ENCODE results near the gene DNAJC5.

DNAJC5 gene

GRCh38 chr20:63976980-63977738 lies 82.2 kb downstream of the DNAJC5 start:
- DNase-seq (ENCODE audit: low read depth), result no peak
- H3K4me3 ChIP-seq (ENCODE audit: control insufficient read depth, low read depth, low read length), result no peak overlapping the region
- no peak for TF ChIP-seq CTCF (IDR thresholded peaks at IDR 0.05; ENCODE audit: control insufficient read depth, insufficient read depth, low read depth, low read length, missing control alignments)

- DNase-seq (ENCODE audit: low read depth), result no peak
- TF ChIP-seq CTCF (IDR thresholded peaks at IDR 0.05; ENCODE audit: control insufficient read depth, insufficient read depth, low read depth, low read length, missing control alignments), result no peak
- no peak overlapping the region for H3K4me3 ChIP-seq (ENCODE audit: control insufficient read depth, low read depth, low read length)
Observed at GRCh38 chr20:63977739-63978276, 82.9 kb downstream of the DNAJC5 start.

GRCh38 chr20:63978319-63979228 lies 83.6 kb downstream of the DNAJC5 start:
- peak overlapping the region; percentile 40 for H3K4me3 ChIP-seq (ENCODE audit: control insufficient read depth, low read depth, low read length)
- DNase-seq (ENCODE audit: low read depth), result no peak
- TF ChIP-seq CTCF (IDR thresholded peaks at IDR 0.05; ENCODE audit: control insufficient read depth, insufficient read depth, low read depth, low read length, missing control alignments), result no peak

- H3K4me3 ChIP-seq (ENCODE audit: control insufficient read depth, low read depth, low read length), result peak overlapping the region; percentile 40
- TF ChIP-seq CTCF (IDR thresholded peaks at IDR 0.05; ENCODE audit: control insufficient read depth, insufficient read depth, low read depth, low read length, missing control alignments), result no peak
- DNase-seq (ENCODE audit: low read depth), result no peak
Observed at GRCh38 chr20:63979229-63979556, 84.3 kb downstream of the DNAJC5 start.

GRCh38 chr20:63979557-63980316 lies 84.8 kb downstream of the DNAJC5 start, which contains the start of gene SAMD10:
Gene SAMD10 (minus strand): TSS chr20:63979642. CDS start chr20:63979467, 175 bp downstream.
- no peak for DNase-seq (ENCODE audit: low read depth)
- H3K4me3 ChIP-seq (ENCODE audit: control insufficient read depth, low read depth, low read length), result peak within 1 kb of the TSS; percentile 40
- no peak for TF ChIP-seq CTCF (IDR thresholded peaks at IDR 0.05; ENCODE audit: control insufficient read depth, insufficient read depth, low read depth, low read length, missing control alignments)

GRCh38 chr20:63980317-63980805 lies 85.4 kb downstream of the DNAJC5 start:
- DNase-seq (ENCODE audit: low read depth), result no peak
- no peak for TF ChIP-seq CTCF (IDR thresholded peaks at IDR 0.05; ENCODE audit: control insufficient read depth, insufficient read depth, low read depth, low read length, missing control alignments)
- peak overlapping the region; percentile 88 for H3K4me3 ChIP-seq (ENCODE audit: control insufficient read depth, low read depth, low read length)
